IMR-90 (cell line): ENCODE measurements around the gene FXN. TPM values are rescaled to one million over a fixed set of nuclear protein-coding genes. Genes with fewer than 3 reads are reported as not detected.

ENCODE experiments used
- ATAC-seq: fragments of 200-7000 bp; cut with Tn5 transposase; 2 replicates; pipeline ENCODE4 v1.9.1; 2020; ENCODE audit warnings: low read depth, mild to moderate bottlenecking, moderate library complexity
- BruUV-seq: library from RNA; stranded (reverse); fragments of 400-500 nt; replicated peaks from 2 replicates; lab custom pipeline; 2021; lab: Mats Ljungman, UMichigan
- CTCF ChIA-PET: fragments of 300-600 bp; formaldehyde crosslinking; extraction: SDS; loops from one replicate; lab custom pipeline; 2021; ENCODE audit warnings: antibody characterized with exemption; lab: Yijun Ruan, JAX
- POLR2A ChIA-PET: fragments of 300-600 bp; sonication (Branson Sonifier 250); formaldehyde crosslinking; loops from one replicate; lab custom pipeline; 2022; ENCODE audit warnings: antibody characterized with exemption; ENCODE audit not compliant: unreplicated experiment; lab: Charles Lee
- DNase-seq: peaks from one replicate; pipeline ENCODE4 v3.0.0; 2013
- H2AFZ ChIP-seq: replicated peaks from 2 replicates; pipeline ENCODE3; 2013; ENCODE audit warnings: low read length, mild to moderate bottlenecking; ENCODE audit not compliant: poor library complexity
- H2AK5ac ChIP-seq: 2 replicates; pipeline ENCODE4 v1.6.1; 2013; ENCODE audit warnings: low read depth, low read length, inconsistent platforms
- H2AK9ac ChIP-seq: replicated peaks from 2 replicates; pipeline ENCODE3; 2013; ENCODE audit warnings: mild to moderate bottlenecking, low read depth, low read length, moderate library complexity; ENCODE audit not compliant: poor library complexity
- H2BK120ac ChIP-seq: 2 replicates; pipeline ENCODE4 v1.6.1; 2013; ENCODE audit warnings: low read depth, low read length, inconsistent platforms
- H2BK15ac ChIP-seq: 3 replicates; pipeline ENCODE4 v1.6.1; 2013; ENCODE audit warnings: low read depth, low read length, inconsistent platforms
- H2BK20ac ChIP-seq: 2 replicates; pipeline ENCODE4 v1.6.1; 2013; ENCODE audit warnings: low read depth, mild to moderate bottlenecking, inconsistent platforms, low read length, moderate library complexity
- H2BK5ac ChIP-seq: 2 replicates; pipeline ENCODE4 v1.6.1; 2013; ENCODE audit warnings: mild to moderate bottlenecking, low read depth, low read length, inconsistent platforms; ENCODE audit not compliant: poor library complexity, severe bottlenecking
- H3K14ac ChIP-seq: replicated peaks from 2 replicates; pipeline ENCODE4 v1.6.1; 2013; ENCODE audit warnings: low read depth, low read length, inconsistent platforms
- H3K18ac ChIP-seq: 2 replicates; pipeline ENCODE4 v1.6.1; 2013; ENCODE audit warnings: low read depth, low read length, control low read depth
- H3K23ac ChIP-seq: 2 replicates; pipeline ENCODE4 v1.6.1; 2013; ENCODE audit warnings: low read depth, low read length, inconsistent platforms
- H3K27ac ChIP-seq: 2 replicates; pipeline ENCODE4 v1.5.1; 2013; ENCODE audit warnings: mild to moderate bottlenecking, control low read depth, low read length; ENCODE audit not compliant: insufficient read depth
- H3K27me3 ChIP-seq: 2 replicates; pipeline ENCODE4 v1.6.1; 2013; ENCODE audit warnings: low read length; ENCODE audit not compliant: control insufficient read depth, insufficient read depth
- H3K36me3 ChIP-seq: 2 replicates; pipeline ENCODE4 v1.6.1; 2013; ENCODE audit warnings: low read length, mixed read lengths; ENCODE audit not compliant: control insufficient read depth, insufficient read depth
- H3K4ac ChIP-seq: 2 replicates; pipeline ENCODE4 v1.6.1; 2013; ENCODE audit warnings: low read depth, low read length, inconsistent platforms
- H3K4me1 ChIP-seq: 2 replicates; pipeline ENCODE4 v1.6.1; 2013; ENCODE audit warnings: low read length, mixed read lengths; ENCODE audit not compliant: control insufficient read depth, insufficient read depth
- H3K4me2 ChIP-seq: 2 replicates; pipeline ENCODE4 v1.6.1; 2013; ENCODE audit warnings: low read depth, mild to moderate bottlenecking, control low read depth, low read length, moderate library complexity
- H3K4me3 ChIP-seq: 2 replicates; pipeline ENCODE4 v1.5.1; 2013; ENCODE audit warnings: low read depth, mild to moderate bottlenecking, control low read depth, low read length, moderate library complexity; ENCODE audit not compliant: insufficient read depth
- H3K56ac ChIP-seq: 2 replicates; pipeline ENCODE4 v1.6.1; 2013; ENCODE audit warnings: low read length, inconsistent platforms; ENCODE audit not compliant: insufficient read depth; ENCODE audit errors: extremely low read depth
- H3K79me1 ChIP-seq, 2 experiments: 2 replicates each; pipeline ENCODE4 v1.6.1; 2013; ENCODE audit warnings: low read length in 2 of 2, inconsistent platforms in 1 of 2, low read depth in 1 of 2
- H3K9ac ChIP-seq: 2 replicates; pipeline ENCODE4 v1.6.1; 2013; ENCODE audit warnings: low read depth, low read length, control low read depth
- H3K9me1 ChIP-seq: 2 replicates; pipeline ENCODE4 v1.6.1; 2013; ENCODE audit warnings: low read length, inconsistent platforms; ENCODE audit not compliant: insufficient read depth
- H3K9me3 ChIP-seq: 2 replicates; pipeline ENCODE4 v1.6.1; 2013; ENCODE audit warnings: low read length; ENCODE audit not compliant: control insufficient read depth, insufficient read depth
- H4K20me1 ChIP-seq: 2 replicates; pipeline ENCODE4 v1.6.1; 2013; ENCODE audit warnings: low read length, inconsistent platforms; ENCODE audit not compliant: insufficient read depth
- H4K5ac ChIP-seq: 2 replicates; pipeline ENCODE4 v1.6.1; 2013; ENCODE audit warnings: mild to moderate bottlenecking, low read depth, low read length, control low read depth
- H4K8ac ChIP-seq, 2 experiments: 2 replicates each; pipeline ENCODE4 v1.6.1; 2013; ENCODE audit warnings: low read depth in 2 of 2, low read length in 2 of 2, control low read depth in 1 of 2, inconsistent platforms in 1 of 2
- H4K91ac ChIP-seq: 2 replicates; pipeline ENCODE4 v1.6.1; 2013; ENCODE audit warnings: low read depth, low read length, inconsistent platforms; ENCODE audit not compliant: insufficient read depth
- CEBPB ChIP-seq: IDR thresholded peaks from 2 replicates; pipeline ENCODE4 v1.6.1; 2012; ENCODE audit warnings: low read depth, low read length, improper control_type of control experiment
- FOS ChIP-seq: fragments of 150-350 bp; IDR thresholded peaks from 2 replicates; pipeline ENCODE4 v1.6.1; 2016; ENCODE audit warnings: low read depth, low read length
- MAFK ChIP-seq: IDR thresholded peaks from 2 replicates; pipeline ENCODE4 v1.6.1; 2012; ENCODE audit warnings: low read depth, low read length, improper control_type of control experiment
- MAZ ChIP-seq: IDR thresholded peaks from 2 replicates; pipeline ENCODE4 v1.6.1; 2012; ENCODE audit warnings: low read depth, mild to moderate bottlenecking, low read length, improper control_type of control experiment, moderate library complexity, borderline replicate concordance
- RCOR1 ChIP-seq: IDR thresholded peaks from 2 replicates; pipeline ENCODE4 v1.6.1; 2012; ENCODE audit warnings: mild to moderate bottlenecking, low read length, improper control_type of control experiment; ENCODE audit not compliant: insufficient replicate concordance
- WGBS, 2 experiments: methylation state at CpG; one replicate each; pipeline versions ENCODE4 v1.1.5 to v1.1.7; 2013; ENCODE audit warnings: missing lambda C conversion rate in 2 of 2; ENCODE audit not compliant: insufficient read length in 1 of 2; ENCODE audit errors: extremely low coverage in 2 of 2; 5-methylcytosine and 5-hydroxymethylcytosine counted together
- dilution Hi-C: fragments of 300-500 bp; cut with HindIII; formaldehyde crosslinking; loops from one replicate; pipeline ENCODE4 v1.14.3; 2018; ENCODE audit warnings: low sequenced_read_pairs; ENCODE audit not compliant: unreplicated experiment
- in situ Hi-C: fragments of 300-500 bp; cut with MboI; formaldehyde crosslinking; loops from 3 replicates; pipeline ENCODE4 v1.14.3; 2019; ENCODE audit warnings: low sequenced_read_pairs, inconsistent platforms, mixed read lengths
- intact Hi-C: fragments of 100-400 bp; cut with micrococcal nuclease; formaldehyde crosslinking; loops from 2 replicates; pipeline ENCODE4 v1.10.0; 2022
- polyA plus RNA-seq, 3 experiments: library from polyadenylated mRNA; depleted of rRNA; stranded (reverse); fragments of >200 nt; gene quantifications; 2 replicates each; pipeline ENCODE4 v1.2.3, GENCODE V29; 2012; ENCODE audit warnings: low replicate concordance in 1 of 3
- total RNA-seq: library from RNA; depleted of rRNA; stranded (reverse); fragments of >200 nt; gene quantifications from 2 replicates; pipeline ENCODE4 v1.2.3, GENCODE V29; 2012
- TF ChIP-seq, protein P1 (sequence below): fragments of 150-350 bp; IDR thresholded peaks from 2 replicates; pipeline ENCODE4 v1.6.1; 2016; ENCODE audit warnings: low read depth, mild to moderate bottlenecking, low read length, moderate library complexity, borderline replicate concordance

FXN gene
- total and polyA plus RNA-seq, 2 of the 4 experiments (the other 2 are of a cell fraction): 3.9 to 18.1 TPM

GRCh38 chr9:69131682-69132081 is 96.1 kb downstream of the FXN start:
- WGBS, 2 experiments: no CpG with 5 or more reads among the region's 1 CpG
- Histone ChIP-seq H4K5ac (no peak overlapping the region), H2BK20ac (0 out of 2 replicates have a peak overlapping the region, but pooled peaks have one; percentile 3), H3K9ac (no peak overlapping the region), H4K8ac (peak overlapping the region in 1 of 2 experiments; percentile 46; a peak in 2 of 4 replicates), H3K4ac (peak overlapping the region; percentile 41; the same call in 1 of the 2 replicates), H3K9me1 (peaks cover 30% of the 10 kb centered on the region), H2BK120ac (peak overlapping the region; percentile 44; the same call in 1 of the 2 replicates), H3K14ac (no peak overlapping the region), H4K91ac (0 out of 2 replicates have a peak overlapping the region, but pooled peaks have one; percentile 8), H3K4me3 (no peak overlapping the region), H3K27me3 (no peaks in the 10 kb centered on the region), H2AK5ac (peak overlapping the region; percentile 25; the same call in 1 of the 2 replicates), H2AFZ (peak overlapping the region; percentile 24), H3K56ac (no peak overlapping the region), H3K36me3 (no peaks in the 10 kb centered on the region), H2BK5ac (peak overlapping the region; percentile 3), H2BK15ac (no peak overlapping the region), H3K18ac (no peak overlapping the region; the same call in 1 of the 2 replicates), H3K27ac (peak overlapping the region; percentile 5; the same call in 1 of the 2 replicates), H2AK9ac (peak overlapping the region; percentile 2), H4K20me1 (peaks cover 14% of the 10 kb centered on the region), H3K4me1 (peaks cover 17% of the 10 kb centered on the region), H3K79me1 (peaks cover 19 to 59% of the 10 kb centered on the region in 2 experiments; a peak in 3 of 4 replicates), H3K9me3 (no peaks in the 10 kb centered on the region), H3K23ac (0 out of 2 replicates have a peak overlapping the region, but pooled peaks have one; percentile 55), H3K4me2 (peak overlapping the region; percentile 7; the same call in 1 of the 2 replicates)
- CTCF ChIA-PET: interaction anchor here (0.6 kb wide), 1 partner anchor 29 kb away, joined by 10 read pairs; no protein-coding TSS in a partner anchor
- no TSS peak for BruUV-seq
- POLR2A ChIA-PET: no interaction called here
- peak; percentile 91 for ATAC-seq
- in situ Hi-C loops: no loop called here
- dilution Hi-C loops: no loop called here
- peak; percentile 96 for DNase-seq
- intact Hi-C loops: loop anchor here (5.0 kb wide), 1 partner anchor 51 kb away; no protein-coding TSS in a partner anchor
- TF ChIP-seq RCOR1 (peak; percentile 50), MAZ (no peak), CEBPB (peak; percentile 96), FOS (peak; percentile 64), MAFK (no peak)
- TF ChIP-seq, protein P1, sequence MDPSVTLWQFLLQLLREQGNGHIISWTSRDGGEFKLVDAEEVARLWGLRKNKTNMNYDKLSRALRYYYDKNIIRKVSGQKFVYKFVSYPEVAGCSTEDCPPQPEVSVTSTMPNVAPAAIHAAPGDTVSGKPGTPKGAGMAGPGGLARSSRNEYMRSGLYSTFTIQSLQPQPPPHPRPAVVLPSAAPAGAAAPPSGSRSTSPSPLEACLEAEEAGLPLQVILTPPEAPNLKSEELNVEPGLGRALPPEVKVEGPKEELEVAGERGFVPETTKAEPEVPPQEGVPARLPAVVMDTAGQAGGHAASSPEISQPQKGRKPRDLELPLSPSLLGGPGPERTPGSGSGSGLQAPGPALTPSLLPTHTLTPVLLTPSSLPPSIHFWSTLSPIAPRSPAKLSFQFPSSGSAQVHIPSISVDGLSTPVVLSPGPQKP: no peak
